ENCODE results near the gene GUCY2F.

The GUCY2F gene

DNA sequence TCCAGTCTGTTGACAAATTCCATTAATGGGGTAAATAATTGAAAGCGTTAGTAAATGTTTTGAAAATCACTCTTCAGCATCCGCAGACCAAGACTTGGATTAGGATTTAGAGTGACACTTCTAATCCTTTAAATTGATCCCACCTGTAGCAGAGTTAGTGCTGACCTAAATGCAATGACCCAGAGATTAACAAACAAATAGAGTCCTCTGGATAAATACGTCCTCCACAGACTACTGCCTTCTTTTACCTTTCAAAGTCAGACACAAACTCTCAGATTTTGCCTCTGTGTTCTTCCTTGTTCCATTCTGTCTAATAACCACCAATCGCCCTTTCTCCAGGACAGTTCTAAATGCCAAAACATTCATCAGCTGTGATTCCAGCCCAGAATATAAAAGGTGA, at the start of gene GUCY2F:
Gene GUCY2F, minus strand, starts transcription at position 101 of the 400 bp plus-strand sequence. CDS start 6,150 bp downstream, outside the sequence.
- DNase-seq = no peak

DNA sequence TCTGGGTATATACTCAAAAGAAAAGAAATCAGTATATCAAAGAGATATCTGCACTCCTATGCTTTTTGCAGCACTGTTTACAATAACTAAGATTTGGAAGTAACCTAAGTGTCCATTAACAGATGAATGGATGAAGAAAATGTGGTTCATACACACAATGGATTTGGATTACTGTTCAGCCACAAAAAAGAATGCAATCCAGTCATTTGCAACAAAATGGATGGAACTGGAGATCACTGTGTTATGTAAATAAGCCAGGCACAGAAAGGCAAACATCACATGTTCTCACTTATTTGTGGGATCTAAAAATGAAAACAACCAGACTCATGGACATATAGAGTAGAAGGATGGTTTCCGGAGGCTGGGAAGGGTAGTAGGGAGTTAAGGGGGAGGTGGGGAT, 37.1 kb upstream of the GUCY2F start:
- DNase-seq = no peak

- DNase-seq = no peak
Observed at GRCh38 chrX:109511113-109511512, 29.2 kb upstream of the GUCY2F start.

DNA sequence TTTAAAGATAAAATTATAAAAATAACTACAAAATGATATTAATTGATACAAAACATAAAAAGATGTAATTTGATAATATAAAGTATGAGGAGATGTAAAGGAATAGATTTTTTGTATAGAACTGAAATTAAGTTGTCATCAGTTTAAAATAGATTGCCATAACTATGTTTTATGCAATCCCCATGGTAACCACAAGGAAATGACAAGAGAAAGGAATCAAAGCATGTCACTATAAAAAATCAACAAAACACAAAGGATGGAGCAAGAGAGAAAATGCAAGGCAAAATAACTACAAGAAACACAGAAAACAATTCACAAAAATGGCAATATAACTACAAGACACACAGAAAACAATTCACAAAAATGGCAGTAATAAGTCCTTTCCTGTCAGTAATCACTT, 27.0 kb upstream of the GUCY2F start:
- DNase-seq = no peak

GRCh38 chrX:109501176-109501575, 19.3 kb upstream of the GUCY2F start:
- DNase-seq = no peak

GRCh38 chrX:109498434-109498833, 16.5 kb upstream of the GUCY2F start:
- no peak for DNase-seq

DNA sequence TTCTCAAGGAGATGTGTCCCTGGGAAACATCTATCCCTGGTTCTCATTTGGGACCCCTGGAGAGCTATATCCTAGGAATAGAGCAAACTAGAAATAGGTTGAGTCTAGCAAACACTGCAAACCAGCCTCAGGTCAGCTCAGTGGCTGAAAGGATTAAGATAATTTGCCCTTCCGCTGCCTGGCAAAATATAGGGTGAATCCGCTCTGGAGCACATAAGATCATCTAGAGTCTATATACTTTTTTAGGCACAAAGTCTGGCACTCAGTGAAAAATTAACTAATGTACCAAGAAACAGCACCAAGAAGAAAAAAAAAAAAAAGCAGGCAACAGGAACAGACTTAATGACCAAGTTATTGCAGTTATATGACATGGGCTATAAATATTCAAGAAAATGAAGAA, 7.3 kb upstream of the GUCY2F start:
- no peak for DNase-seq

DNA sequence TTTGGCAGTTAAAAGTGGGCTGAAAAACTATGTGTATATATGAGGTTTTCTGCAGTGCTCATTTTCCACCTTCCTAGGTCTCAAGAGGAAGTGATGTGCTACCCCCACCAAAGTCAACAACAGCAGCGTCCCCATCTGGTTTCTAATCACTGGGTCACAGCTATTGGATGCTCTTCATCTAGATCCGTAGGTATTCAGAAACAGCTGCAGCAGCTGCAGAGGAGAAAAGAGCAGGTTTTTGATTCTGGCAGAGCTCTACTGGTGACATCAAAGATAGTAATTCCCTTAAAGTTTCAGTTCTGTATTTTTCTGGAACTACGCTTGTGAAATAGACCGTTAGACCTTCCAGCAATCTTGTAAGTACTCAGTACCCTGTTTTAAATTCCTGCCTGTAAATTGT, 5.8 kb upstream of the GUCY2F start:
- peak; percentile 65 for DNase-seq

GRCh38 chrX:109485470-109486340, 3.8 kb upstream of the GUCY2F start:
- DNase-seq = peak; percentile 70

DNA sequence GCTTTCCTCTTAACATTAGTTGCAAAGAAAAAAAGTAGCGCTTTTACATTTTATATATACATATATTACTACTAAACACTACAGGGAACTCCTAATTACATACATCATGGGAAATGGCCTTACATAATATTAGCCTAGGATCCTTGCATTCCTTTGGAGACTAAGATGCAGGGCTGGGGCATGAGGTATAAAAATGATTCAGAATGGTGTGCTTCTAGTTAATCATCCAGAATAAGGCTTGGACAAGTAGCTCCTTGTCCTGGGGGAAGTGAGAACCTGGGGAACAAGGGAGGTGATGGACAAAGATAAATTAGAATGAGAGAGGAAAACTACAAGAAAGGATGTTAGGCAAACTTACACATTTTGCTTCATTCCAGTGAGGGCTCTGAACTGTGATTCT, 3.0 kb upstream of the GUCY2F start:
- no peak for DNase-seq

DNA sequence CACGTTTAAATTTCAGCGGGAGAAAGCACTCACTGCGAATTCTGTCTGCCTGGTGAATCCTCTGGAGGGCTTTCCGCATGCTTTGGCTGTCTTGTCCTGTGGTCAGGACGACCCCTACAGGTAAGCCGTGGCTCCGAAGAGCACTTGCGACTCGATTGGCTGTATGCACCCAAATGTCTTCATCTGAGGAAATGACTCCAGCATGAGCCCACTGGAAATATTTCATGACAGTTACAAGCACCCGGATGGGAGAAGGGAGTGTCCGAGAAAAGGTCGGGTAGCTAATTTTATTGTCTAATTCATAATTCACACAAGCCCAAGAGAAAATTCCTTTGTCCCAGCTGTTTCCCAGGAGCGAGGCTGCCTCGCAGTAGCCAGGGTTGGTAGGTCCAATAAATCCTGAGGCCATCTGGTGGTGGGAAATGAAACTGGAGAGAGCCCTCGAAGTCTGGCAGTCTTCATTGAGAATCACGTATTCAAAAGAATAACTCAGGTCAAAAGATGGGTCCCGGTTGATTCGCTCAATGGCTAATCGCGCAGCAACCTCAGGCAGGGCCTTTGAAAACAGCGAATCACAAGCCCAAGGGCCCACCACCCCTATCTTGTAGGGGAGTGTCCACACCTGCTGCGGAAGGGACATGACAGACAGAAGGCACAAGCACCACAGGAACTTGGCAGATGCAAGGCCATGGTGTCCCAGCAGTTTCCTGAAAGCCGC, 6.6 kb downstream of the GUCY2F start:
- DNase-seq = peak; percentile 3

GRCh38 chrX:109472939-109473735, 8.7 kb downstream of the GUCY2F start:
- DNase-seq = peak; percentile 37

DNA sequence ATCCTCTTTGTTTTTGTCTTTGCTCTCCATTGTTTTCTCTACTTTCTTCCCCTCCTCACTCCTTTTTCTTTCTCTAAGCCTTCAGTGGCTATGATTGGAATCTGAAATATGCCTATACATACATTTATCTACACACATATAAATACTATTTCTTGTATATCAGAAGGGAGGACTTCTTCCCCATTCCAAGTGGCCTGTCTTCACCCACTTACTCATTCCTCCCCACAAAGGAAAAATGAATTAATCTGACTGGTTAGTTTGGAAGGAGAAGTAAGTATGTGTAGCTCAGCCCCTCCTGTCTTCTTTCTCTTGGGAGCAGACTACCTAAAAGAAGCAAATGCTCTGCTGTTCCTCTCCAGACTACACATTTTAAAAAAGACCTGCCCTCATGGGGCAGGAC, 17.7 kb downstream of the GUCY2F start:
- no peak for DNase-seq

- no peak for DNase-seq
Observed at GRCh38 chrX:109463784-109464183, 18.1 kb downstream of the GUCY2F start.

GRCh38 chrX:109448282-109448938, 33.5 kb downstream of the GUCY2F start:
- no peak for DNase-seq

- no peak for DNase-seq
Observed at GRCh38 chrX:109441266-109441665, 40.6 kb downstream of the GUCY2F start.

DNA sequence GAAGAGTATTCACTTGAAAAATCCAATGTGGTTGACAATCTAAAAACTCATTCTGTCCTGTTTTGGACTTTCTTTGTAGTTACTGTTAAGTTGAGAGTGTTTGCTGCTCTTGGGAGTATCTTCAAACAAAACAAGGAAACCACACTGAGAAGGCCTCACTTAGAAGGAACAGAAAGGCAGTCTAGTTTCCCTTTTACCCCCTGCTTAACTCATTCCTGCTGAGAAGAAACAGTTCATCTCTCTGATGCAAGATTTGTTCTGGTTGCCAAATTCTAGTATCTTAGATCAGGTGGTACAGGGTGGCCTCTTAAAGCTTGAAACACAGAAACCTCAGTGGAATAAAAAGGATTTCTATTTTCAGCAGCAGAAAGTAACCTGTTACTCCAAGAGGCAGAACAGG, 41.4 kb downstream of the GUCY2F start:
- DNase-seq = no peak

DNA sequence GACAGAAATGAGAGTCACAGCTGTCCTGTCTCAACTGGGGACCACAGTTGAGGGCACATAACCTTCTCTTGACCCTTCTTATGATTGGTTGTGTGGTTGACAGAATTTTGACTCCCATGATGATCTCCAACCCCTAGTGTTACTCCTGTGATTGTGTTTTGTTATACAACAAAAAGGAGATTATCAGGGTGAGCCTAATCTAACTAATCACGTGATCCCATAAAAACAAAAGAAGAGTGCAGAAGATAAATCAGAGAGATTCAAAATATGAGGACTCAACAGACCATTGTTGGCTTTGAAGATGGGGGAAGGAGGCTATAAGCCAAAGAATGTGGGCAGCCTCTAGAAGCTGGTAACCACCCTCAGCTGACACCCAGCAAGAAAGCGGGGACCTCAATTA, 72.7 kb downstream of the GUCY2F start:
- DNase-seq = no peak

GRCh38 chrX:109403922-109404321, 78.0 kb downstream of the GUCY2F start:
- DNase-seq = no peak

GRCh38 chrX:109399831-109400230, 82.1 kb downstream of the GUCY2F start:
- no peak for DNase-seq

GRCh38 chrX:109398833-109399232, 83.1 kb downstream of the GUCY2F start:
- peak; percentile 6 for DNase-seq

DNA sequence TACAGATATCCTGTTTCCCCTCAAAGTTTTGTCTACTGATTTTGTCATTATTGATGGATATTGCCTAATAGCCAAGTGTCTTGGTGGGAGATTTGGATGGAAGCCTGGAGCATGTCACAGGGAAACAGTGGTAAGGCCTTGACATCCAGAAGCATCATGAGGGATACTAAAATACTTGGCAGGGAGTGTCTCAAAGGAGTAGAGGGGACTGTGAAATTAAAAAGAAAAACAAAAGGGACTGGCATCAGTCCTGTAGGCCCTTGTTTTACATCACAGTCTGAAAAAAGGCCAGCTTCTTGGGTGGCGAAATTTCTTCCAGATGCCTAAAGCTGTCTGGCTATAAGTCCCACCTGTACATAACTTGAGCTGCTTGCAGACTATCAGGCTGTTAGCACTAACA, 83.8 kb downstream of the GUCY2F start:
- no peak for DNase-seq

- peak; percentile 6 for DNase-seq
Observed at GRCh38 chrX:109393859-109394258, 88.0 kb downstream of the GUCY2F start.

Measured in RPMI8226 (cell line).